GM19351 (cell line): ENCODE data around the gene ADGRF4.
"Not testable (repeated sequence)": the region's sequence is repeated elsewhere in the genome, so short reads cannot be mapped to it uniquely, and the experiment has no call there.

Source experiments
- ATAC-seq: cut with Tn5 transposase; IDR thresholded peaks from one replicate; pipeline ENCODE4 v1.9.1; 2021; ENCODE audit warnings: mild to moderate bottlenecking, moderate library complexity; ENCODE audit not compliant: unreplicated experiment

Gene ADGRF4

GRCh38 chr6:47733879-47734558 is 35.6 kb downstream of the ADGRF4 start:
- ATAC-seq: peak; percentile 80

GRCh38 chr6:47734831-47735481 is 36.6 kb downstream of the ADGRF4 start:
- ATAC-seq: no peak

GRCh38 chr6:47736083-47736700 is 37.8 kb downstream of the ADGRF4 start:
- ATAC-seq: no peak

GRCh38 chr6:47737406-47737805 is 39.0 kb downstream of the ADGRF4 start:
- no peak for ATAC-seq

- no peak for ATAC-seq
Measured at GRCh38 chr6:47740714-47741113, 42.3 kb downstream of the ADGRF4 start.

- ATAC-seq: peak; percentile 69
Measured at GRCh38 chr6:47741807-47742206, 43.4 kb downstream of the ADGRF4 start.

GRCh38 chr6:47743744-47744143 is 45.4 kb downstream of the ADGRF4 start:
- no peak for ATAC-seq

GRCh38 chr6:47745269-47745668 is 46.9 kb downstream of the ADGRF4 start:
- ATAC-seq: not testable (repeated sequence)

GRCh38 chr6:47749757-47750156 is 51.4 kb downstream of the ADGRF4 start:
- peak; percentile 62 for ATAC-seq

GRCh38 chr6:47752801-47753200 is 54.4 kb downstream of the ADGRF4 start:
- no peak for ATAC-seq

- ATAC-seq: no peak
Measured at GRCh38 chr6:47759364-47759763, 61.0 kb downstream of the ADGRF4 start.

GRCh38 chr6:47762502-47762901 is 64.1 kb downstream of the ADGRF4 start:
- ATAC-seq: no peak

GRCh38 chr6:47766445-47766844 is 68.1 kb downstream of the ADGRF4 start:
- no peak for ATAC-seq

GRCh38 chr6:47767102-47767501 is 68.7 kb downstream of the ADGRF4 start:
- no peak for ATAC-seq

- no peak for ATAC-seq
Measured at GRCh38 chr6:47769982-47770381, 71.6 kb downstream of the ADGRF4 start.
